GM19025 (cell line): Measurements from ENCODE around the gene UBTD1.

Experiments
- ATAC-seq: cut with Tn5 transposase; IDR thresholded peaks from one replicate; pipeline ENCODE4 v1.9.1; 2021; ENCODE audit warnings: mild to moderate bottlenecking, low read depth, moderate library complexity; ENCODE audit not compliant: unreplicated experiment

UBTD1 gene

DNA sequence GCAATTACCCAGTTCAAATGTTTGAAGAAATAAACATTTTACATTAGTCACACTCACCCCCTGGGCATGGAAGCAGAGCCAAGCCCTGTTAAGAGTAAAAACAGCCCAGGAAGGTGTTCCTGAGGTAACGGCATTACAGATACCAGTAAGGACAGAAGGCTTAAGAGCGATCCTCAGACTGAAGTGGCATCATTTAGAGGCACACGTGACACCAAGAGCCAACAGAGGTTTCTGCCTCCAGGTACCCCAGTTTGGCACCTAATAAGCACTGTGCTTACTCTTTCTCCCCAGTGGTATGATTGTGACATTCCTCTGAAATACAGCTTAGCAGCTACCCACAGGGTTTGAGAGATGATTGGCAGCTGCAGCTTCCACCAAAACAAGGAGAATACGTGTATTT lies 17.7 kb upstream of the UBTD1 start:
- ATAC-seq: no peak

DNA sequence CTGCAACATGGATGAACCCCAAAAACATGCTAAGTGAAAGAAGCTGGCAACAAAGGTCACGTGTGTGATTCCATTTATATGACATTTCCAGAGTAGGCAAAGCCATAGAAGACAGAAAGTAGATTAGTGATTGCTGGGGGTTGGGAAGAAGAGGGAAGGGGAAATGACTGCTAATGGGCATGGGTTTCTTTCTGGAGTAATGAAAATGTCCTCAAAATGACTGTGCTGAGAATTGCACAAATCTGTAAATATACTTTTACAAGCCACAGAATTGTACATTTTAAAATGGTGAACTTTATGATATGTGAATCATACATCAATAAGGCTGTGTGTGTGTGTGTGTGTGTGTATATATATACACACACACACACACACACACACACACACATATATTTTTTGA lies 16.3 kb upstream of the UBTD1 start:
- ATAC-seq: no peak

GRCh38 chr10:97483506-97483905 lies 15.2 kb upstream of the UBTD1 start:
- no peak for ATAC-seq

- ATAC-seq: no peak
These were observed 14.8 kb upstream of the UBTD1 start for GRCh38 chr10:97483921-97484320.

DNA sequence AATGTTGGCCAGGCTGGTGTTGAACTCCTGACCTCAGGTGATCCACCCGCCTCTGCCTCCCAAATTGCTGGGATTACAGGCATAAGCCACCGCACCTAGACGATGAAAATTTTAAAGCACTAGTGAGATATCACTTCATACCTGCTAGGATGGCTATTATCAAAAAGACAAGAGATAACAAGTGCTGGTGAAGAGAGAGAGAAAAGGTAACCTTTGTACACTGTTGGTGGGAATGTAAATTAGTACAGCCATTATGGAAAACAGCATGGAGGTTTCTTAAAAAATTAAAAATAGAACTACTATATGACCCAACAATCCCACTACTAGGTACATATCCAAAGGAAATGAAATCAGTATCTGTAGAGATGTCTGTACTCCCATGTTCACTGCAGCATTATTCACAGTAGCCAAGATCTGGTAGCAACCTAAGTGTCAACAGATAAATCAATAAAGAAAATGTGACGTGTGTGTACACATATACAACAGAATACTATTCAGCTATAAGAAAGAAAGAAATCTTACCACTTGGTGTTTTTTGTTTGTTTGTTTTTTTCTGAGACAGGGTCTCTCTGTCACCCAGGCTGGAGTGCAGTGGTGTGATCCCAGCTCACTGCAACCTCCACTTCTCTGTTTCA lies 13.0 kb upstream of the UBTD1 start:
- no peak for ATAC-seq

DNA sequence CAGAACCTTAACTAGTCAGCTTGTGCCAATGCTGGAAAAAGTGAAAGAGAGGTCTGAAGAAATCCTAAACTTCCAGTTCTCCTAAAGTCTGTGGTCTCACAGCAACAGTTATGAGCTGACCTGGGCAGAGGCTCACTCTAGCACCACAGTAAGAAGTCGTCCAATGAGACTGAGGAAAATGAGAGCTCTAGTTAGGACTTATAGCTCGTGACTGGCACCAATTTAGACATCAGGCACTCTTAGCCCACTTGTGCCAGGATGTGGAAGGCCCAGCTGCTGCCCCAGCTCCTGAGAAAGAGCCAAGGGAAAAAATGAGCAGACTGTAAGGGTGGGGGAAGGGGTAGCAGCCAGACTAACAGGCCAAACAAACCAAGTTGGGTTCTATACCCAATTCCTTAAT lies 8.1 kb upstream of the UBTD1 start:
- no peak for ATAC-seq

GRCh38 chr10:97494151-97494550 lies 4.6 kb upstream of the UBTD1 start:
- no peak for ATAC-seq

DNA sequence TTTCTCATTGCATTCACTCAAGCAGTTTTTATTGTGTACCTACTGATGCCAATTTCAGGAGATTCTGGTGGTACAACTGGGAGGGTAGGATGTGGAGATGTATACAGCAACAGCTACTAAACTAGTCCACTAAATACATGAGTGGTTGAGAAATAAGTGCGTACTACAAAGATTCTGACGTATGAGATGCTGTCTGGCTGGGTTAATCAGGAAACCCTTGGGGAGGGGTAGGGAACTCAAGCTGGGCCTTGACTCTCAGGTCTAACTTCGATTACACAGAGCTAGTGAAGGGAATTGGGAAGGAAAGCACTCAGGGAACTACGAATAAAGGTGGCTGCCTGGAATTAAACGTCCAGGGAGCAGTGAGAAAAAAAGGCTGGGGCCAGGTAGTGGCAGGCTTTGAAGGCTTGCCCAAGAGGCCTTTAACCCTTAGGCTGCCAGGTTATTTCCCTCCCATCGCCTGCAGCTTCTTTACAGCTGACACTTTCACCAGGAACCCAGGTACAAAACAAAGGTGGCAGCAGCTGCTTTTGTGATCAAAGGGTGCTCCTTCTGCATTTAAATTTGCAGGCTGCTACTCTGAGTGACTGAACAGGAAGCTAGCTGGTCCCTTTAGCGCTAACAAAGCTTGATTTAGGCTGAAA lies 3.7 kb upstream of the UBTD1 start:
- ATAC-seq: no peak

DNA sequence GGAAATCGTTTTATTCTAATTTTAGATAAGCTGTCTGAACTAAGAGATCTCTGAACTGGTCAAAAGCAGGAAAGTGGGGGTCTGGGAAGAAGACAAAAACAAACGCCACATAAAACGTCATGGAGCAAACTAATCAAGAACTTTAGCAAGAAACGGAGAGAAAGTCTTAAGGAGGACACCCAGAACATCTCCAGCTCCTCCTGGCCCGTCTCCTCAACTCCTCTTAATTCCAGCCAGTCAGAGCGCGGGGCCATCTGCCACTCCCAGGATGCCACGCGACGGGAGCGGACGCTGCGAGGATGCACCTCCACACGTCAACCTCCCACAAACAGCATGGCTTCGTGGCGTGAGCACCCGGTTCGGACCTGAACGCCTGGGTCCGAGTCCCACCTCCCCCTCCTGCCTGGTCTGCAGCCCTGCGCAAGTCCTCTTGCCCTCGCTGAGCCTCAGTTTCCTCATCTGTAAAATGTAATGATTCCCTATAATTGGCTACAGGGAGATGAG lies 1.1 kb upstream of the UBTD1 start:
- ATAC-seq: no peak

DNA sequence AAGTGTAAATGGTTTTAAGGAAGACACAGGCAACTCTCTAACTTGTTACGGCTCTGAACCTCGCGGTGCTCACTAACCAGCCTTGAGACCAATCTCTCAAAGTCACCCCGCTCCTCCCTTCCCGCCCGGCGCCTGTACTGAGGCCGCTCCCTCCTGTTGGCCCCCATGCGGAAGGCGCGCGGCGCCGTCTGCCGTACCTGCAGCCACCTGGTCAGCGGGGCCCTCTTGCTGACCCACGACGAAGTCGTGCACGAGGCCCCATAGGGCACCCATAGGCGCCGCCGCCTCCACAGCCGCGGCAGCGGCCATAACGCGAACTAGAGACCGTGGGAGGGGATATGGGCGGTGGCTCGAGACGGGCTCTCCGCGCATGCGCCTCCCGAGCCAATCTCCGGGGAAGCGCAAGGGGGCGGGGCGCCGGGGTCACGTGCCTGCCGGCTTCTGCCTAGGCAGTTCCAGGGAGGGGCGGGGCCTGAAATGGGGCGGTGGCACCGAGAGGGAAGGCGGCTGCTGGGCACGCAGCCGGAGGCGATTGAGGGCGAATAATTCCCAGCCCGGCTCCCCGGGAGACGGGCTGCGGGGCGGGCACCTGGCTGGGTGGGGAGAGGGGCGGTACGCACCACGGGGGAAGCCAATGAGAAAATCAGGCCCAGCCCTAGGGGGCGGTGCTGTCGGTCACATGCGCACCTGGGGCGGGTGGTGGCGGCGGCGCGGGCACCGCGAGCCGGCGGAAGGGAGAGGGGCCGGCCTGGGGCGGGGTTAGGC lies 466 bp upstream of the UBTD1 start, which contains the start of gene MMS19:
Gene MMS19 (minus strand): TSS at position 347 of the 765 bp plus-strand sequence. CDS start 38 bp downstream, at position 309.
- ATAC-seq: peak; percentile 89

- no peak for ATAC-seq
These were observed 1.0 kb downstream of the UBTD1 start for GRCh38 chr10:97499561-97500296.

GRCh38 chr10:97500297-97500575 lies 1.5 kb downstream of the UBTD1 start:
- ATAC-seq: no peak

DNA sequence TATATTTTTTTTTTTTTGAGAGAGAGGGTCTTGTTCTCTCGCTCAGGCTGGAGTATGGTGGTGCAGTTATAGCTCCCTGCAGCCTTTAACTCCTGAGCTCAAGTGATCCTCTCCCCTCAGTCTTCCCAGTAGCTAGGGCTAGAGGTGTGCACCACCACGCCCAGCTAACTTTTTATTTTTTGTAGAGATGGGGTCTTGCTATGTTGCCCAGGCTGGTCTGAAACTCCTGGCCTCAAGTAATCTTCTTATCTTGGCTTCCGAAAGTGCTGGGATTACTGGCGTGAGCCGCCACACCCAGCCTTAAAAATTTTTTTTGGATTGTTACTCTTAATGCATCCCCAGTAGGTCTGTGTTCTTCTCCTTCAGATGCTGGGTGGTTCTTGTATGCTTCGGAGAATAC lies 4.2 kb downstream of the UBTD1 start:
- no peak for ATAC-seq

GRCh38 chr10:97503406-97503805 lies 4.7 kb downstream of the UBTD1 start:
- ATAC-seq: no peak

GRCh38 chr10:97505152-97505551 lies 6.4 kb downstream of the UBTD1 start:
- ATAC-seq: no peak

GRCh38 chr10:97506199-97506991 lies 7.7 kb downstream of the UBTD1 start:
- no peak for ATAC-seq

DNA sequence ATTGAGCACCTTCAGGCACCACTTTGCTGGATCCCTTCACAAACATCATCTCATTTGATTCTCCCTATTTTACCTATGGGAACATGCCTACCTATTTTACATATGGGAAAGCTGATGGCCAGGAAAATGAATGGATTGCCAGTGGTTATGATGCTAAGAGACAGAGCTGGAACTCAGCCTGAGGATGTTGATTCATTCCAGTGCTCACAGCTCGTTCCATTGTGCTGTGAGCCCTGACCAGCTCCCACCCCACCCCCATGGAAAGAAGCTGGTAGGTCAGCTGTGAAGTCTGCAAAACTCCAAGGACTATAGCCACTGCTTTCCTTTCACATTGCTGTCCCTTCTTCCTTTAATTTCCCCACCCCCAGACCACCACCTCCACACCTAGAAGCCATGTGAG lies 9.6 kb downstream of the UBTD1 start:
- no peak for ATAC-seq

DNA sequence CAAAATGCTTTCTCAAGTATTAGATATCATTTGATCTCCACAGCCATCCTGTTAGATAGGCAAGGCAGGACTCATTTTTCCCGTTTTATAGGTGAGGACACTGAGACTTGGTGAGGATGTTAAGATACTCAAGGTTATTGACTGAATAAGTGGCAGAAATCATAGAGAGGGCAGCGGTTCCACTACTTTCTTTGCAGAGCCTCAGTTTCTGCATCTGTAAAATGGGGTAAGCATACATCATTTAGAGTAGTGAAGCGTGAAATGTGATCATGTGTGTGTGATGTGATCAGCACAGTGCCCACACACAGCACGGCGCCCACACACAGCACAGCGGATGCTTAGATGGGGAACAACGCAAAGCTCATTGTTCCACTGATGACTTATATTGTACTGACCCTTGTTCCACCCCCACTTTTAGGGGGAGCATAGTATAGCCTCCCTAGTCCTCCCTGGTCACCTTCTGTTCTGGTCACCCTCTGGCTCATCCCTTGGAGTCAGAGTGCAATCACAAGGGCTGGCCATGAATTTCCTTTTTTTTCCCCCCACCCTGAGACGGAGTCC lies 10.5 kb downstream of the UBTD1 start:
- ATAC-seq: no peak

DNA sequence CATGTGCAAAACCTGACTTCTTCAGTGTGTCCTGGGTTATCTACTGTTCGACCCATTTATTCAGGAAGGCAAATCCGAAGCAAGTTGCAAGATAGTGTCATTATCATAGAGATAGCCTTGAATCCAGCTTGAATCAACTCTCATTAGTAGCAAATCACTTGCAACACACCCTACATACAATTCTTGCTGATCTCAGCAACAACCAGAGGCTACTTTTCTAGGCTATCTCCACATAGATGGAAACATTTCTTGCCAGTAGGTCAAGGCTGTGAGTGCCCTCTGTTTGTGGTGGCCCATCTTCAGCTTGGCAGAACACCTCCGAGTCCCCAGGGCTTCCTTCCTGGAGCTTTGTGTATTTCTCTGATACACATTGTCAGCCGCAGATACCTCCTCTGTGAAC lies 12.0 kb downstream of the UBTD1 start:
- no peak for ATAC-seq
